Keratinocyte (primary cell): ENCODE data around the gene CC2D2A. TPM values are rescaled to one million over a fixed set of nuclear protein-coding genes. Genes with fewer than 3 reads are reported as not detected.

ENCODE experiments used
- DNase-seq: peaks from one replicate; pipeline ENCODE4 v3.0.0-alpha.2; 2011; ENCODE audit warnings: low read depth, missing footprints, low spot score
- FAIRE-seq: peaks from 2 replicates; lab custom pipeline; 2011; peaks lifted over from hg19 to GRCh38; lab: Jason Lieb, UNC
- H2AFZ ChIP-seq: 2 replicates; pipeline ENCODE4 v1.6.0; 2012; ENCODE audit warnings: low read length, control low read depth, inconsistent platforms; ENCODE audit not compliant: control insufficient read depth
- H3K27ac ChIP-seq: 2 replicates; pipeline ENCODE4 v1.5.1; 2011; ENCODE audit warnings: low read length; ENCODE audit not compliant: control insufficient read depth, insufficient read depth
- H3K27me3 ChIP-seq: 3 replicates; pipeline ENCODE4 v1.6.0; 2011; ENCODE audit warnings: low read length; ENCODE audit not compliant: control insufficient read depth, insufficient read depth; ENCODE audit errors: extremely low read depth
- H3K36me3 ChIP-seq, 2 experiments: 2 replicates in 1 of 2; 3 replicates in 1 of 2; pipeline ENCODE4 v1.5.1; 2011; ENCODE audit warnings: low read length in 2 of 2, mild to moderate bottlenecking in 1 of 2; ENCODE audit not compliant: control insufficient read depth in 2 of 2, insufficient read depth in 2 of 2; ENCODE audit errors: extremely low read depth in 1 of 2
- H3K4me1 ChIP-seq: 3 replicates; pipeline ENCODE4 v1.5.1; 2011; ENCODE audit warnings: low read length; ENCODE audit not compliant: control insufficient read depth, insufficient read depth; ENCODE audit errors: extremely low read depth
- H3K4me2 ChIP-seq: 3 replicates; pipeline ENCODE4 v1.6.0; 2011; ENCODE audit warnings: low read depth, low read length; ENCODE audit not compliant: control insufficient read depth, insufficient read depth; ENCODE audit errors: extremely low read depth
- H3K4me3 ChIP-seq, 3 experiments: fragments of 200-600 bp in 1 of 3; sonication (generic) in 1 of 3; 2 replicates in 2 of 3; 3 replicates in 1 of 3; pipeline ENCODE4 v1.5.1; 2011 to 2016; ENCODE audit warnings: low read length in 3 of 3, mild to moderate bottlenecking in 3 of 3, control low read depth in 2 of 3, inconsistent platforms in 1 of 3, low read depth in 1 of 3, mixed read lengths in 1 of 3, mixed run types in 1 of 3, moderate library complexity in 1 of 3; ENCODE audit not compliant: control insufficient read depth in 2 of 3, insufficient read depth in 2 of 3; ENCODE audit errors: extremely low read depth in 1 of 3
- H3K79me2 ChIP-seq: 2 replicates; pipeline ENCODE4 v1.6.0; 2012; ENCODE audit warnings: low read length; ENCODE audit not compliant: control insufficient read depth, insufficient read depth
- H3K9ac ChIP-seq: 3 replicates; pipeline ENCODE4 v1.6.0; 2011; ENCODE audit warnings: low read length; ENCODE audit not compliant: control insufficient read depth, insufficient read depth; ENCODE audit errors: extremely low read depth
- H3K9me1 ChIP-seq: 3 replicates; pipeline ENCODE4 v1.6.0; 2011; ENCODE audit warnings: low read length; ENCODE audit not compliant: control insufficient read depth, insufficient read depth; ENCODE audit errors: extremely low read depth
- H3K9me3 ChIP-seq: 2 replicates; pipeline ENCODE4 v1.5.1; 2012; ENCODE audit warnings: low read depth, low read length; ENCODE audit not compliant: control insufficient read depth
- H4K20me1 ChIP-seq: 3 replicates; pipeline ENCODE4 v1.6.0; 2011; ENCODE audit warnings: low read length; ENCODE audit not compliant: control insufficient read depth, insufficient read depth; ENCODE audit errors: extremely low read depth
- EZH2 ChIP-seq: IDR thresholded peaks from one replicate; pipeline ENCODE4 v1.6.1; 2012; ENCODE audit warnings: inconsistent platforms, mild to moderate bottlenecking, low read length, moderate library complexity
- dilution Hi-C: fragments of 300-500 bp; cut with MboI; formaldehyde crosslinking; loops from one replicate; pipeline ENCODE4 v1.7.0; 2020; ENCODE audit warnings: low sequenced_read_pairs; ENCODE audit not compliant: extremely low pct_ligation_motif_present
- polyA plus RNA-seq, 5 experiments: library from polyadenylated mRNA; depleted of rRNA in 3 of 5; stranded (reverse) in 3 of 5; stranded (forward) in 1 of 5; unstranded in 1 of 5; fragments of >200 nt; gene quantifications; 1 replicate in 1 of 5; 2 replicates in 3 of 5; 3 replicates in 1 of 5; pipeline versions ENCODE4 v1.2.1 to v1.2.3, GENCODE V29; 2011 to 2012; ENCODE audit warnings: missing spikeins in 2 of 5, low read depth in 1 of 5, low replicate concordance in 1 of 5
- TF ChIP-seq, protein P1 (sequence below), 3 experiments: IDR thresholded peaks in 1 of 3; conservative IDR thresholded peaks in 1 of 3; optimal IDR thresholded peaks in 1 of 3; 2 replicates in 2 of 3; 3 replicates in 1 of 3; pipeline versions ENCODE3 to v1.5.1; 2011; ENCODE audit warnings: low read length in 3 of 3, mild to moderate bottlenecking in 3 of 3, moderate library complexity in 2 of 3, control low read depth in 1 of 3, inconsistent platforms in 1 of 3; ENCODE audit not compliant: insufficient read depth in 2 of 3; ENCODE audit errors: extremely low read depth in 1 of 3

Gene CC2D2A
- polyA plus RNA-seq, 1 donor (not counting 4 experiments of a cell fraction or from before 2014, with no cell fraction given): 11.8 TPM

DNA sequence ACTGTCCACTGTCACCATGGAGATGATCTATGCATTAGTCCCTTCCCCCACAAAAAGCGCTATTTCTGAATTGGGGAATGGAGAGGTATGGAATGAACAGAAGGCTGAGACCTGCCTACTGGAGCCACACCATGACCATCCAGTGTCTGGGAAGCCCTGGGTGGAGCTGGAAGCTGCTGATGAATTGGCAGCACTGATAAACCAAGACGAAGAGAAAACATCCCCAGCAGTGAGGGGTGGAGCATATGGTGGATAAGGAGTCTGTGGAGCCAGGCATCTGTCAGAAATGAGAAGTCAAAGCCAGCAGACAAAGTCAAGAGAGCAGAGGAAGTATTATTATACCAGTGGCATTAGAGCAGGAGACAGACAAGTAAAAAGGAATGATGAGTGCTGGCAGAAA lies 13.2 kb downstream of the CC2D2A start:
- H4K20me1 ChIP-seq: no peaks in the 10 kb centered on the region
- dilution Hi-C loops: no loop called here
- H3K36me3 ChIP-seq: peaks cover 0 to 3% of the 10 kb centered on the region in 2 experiments
- FAIRE-seq: no peak
- H3K27me3 ChIP-seq: no peaks in the 10 kb centered on the region
- H3K9ac ChIP-seq: no peak overlapping the region
- H3K9me3 ChIP-seq: no peaks in the 10 kb centered on the region
- H2AFZ ChIP-seq: no peak overlapping the region
- TF ChIP-seq, protein P1, sequence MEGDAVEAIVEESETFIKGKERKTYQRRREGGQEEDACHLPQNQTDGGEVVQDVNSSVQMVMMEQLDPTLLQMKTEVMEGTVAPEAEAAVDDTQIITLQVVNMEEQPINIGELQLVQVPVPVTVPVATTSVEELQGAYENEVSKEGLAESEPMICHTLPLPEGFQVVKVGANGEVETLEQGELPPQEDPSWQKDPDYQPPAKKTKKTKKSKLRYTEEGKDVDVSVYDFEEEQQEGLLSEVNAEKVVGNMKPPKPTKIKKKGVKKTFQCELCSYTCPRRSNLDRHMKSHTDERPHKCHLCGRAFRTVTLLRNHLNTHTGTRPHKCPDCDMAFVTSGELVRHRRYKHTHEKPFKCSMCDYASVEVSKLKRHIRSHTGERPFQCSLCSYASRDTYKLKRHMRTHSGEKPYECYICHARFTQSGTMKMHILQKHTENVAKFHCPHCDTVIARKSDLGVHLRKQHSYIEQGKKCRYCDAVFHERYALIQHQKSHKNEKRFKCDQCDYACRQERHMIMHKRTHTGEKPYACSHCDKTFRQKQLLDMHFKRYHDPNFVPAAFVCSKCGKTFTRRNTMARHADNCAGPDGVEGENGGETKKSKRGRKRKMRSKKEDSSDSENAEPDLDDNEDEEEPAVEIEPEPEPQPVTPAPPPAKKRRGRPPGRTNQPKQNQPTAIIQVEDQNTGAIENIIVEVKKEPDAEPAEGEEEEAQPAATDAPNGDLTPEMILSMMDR (optimal IDR thresholded peaks at IDR 0.05 in 1 of 3, IDR thresholded peaks at IDR 0.05 in 1 of 3, conservative IDR thresholded peaks at IDR 0.05 in 1 of 3; ENCODE audit: extremely low read depth in 1 of 3, insufficient read depth in 2 of 3, low read length in 3 of 3): no peak
- no peak for TF ChIP-seq EZH2
- no peaks in the 10 kb centered on the region for H3K79me2 ChIP-seq
- peaks cover 4% of the 10 kb centered on the region for H3K4me1 ChIP-seq
- H3K4me2 ChIP-seq: no peak overlapping the region
- H3K27ac ChIP-seq: no peak overlapping the region
- H3K9me1 ChIP-seq: no peaks in the 10 kb centered on the region
- no peak for DNase-seq
- H3K4me3 ChIP-seq: no peak overlapping the region

DNA sequence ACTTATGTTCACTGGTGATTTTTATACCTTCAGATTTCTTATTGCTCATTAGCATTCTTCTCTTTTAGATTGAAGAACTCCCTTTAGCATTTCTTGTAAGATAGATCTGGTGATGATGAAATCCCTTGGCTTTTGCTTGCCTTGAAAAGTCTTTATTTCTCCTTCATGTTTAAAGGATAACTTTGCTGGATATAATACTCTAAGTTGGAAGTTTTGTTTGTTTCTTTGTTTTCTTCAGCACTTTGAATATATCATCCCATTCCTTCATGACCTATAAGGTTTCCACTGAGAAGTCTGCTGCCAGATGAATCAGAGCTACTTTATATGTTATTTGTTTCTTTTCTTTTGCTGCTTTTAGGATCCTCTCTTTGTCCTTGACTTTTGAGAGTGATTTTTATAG lies 18.5 kb downstream of the CC2D2A start:
- H2AFZ ChIP-seq: no peak overlapping the region
- H3K36me3 ChIP-seq: no peaks in the 10 kb centered on the region
- H3K9ac ChIP-seq: no peak overlapping the region
- H3K9me1 ChIP-seq: no peaks in the 10 kb centered on the region
- H3K79me2 ChIP-seq: no peaks in the 10 kb centered on the region
- no peak for DNase-seq
- no peak for FAIRE-seq
- dilution Hi-C loops: no loop called here
- H3K27me3 ChIP-seq: no peaks in the 10 kb centered on the region
- no peak overlapping the region for H3K4me3 ChIP-seq
- TF ChIP-seq, protein P1 (optimal IDR thresholded peaks at IDR 0.05 in 1 of 3, IDR thresholded peaks at IDR 0.05 in 1 of 3, conservative IDR thresholded peaks at IDR 0.05 in 1 of 3; ENCODE audit: extremely low read depth in 1 of 3, insufficient read depth in 2 of 3, low read length in 3 of 3): no peak
- TF ChIP-seq EZH2: no peak
- H3K4me2 ChIP-seq: no peak overlapping the region
- no peaks in the 10 kb centered on the region for H4K20me1 ChIP-seq
- H3K27ac ChIP-seq: no peak overlapping the region
- H3K9me3 ChIP-seq: no peaks in the 10 kb centered on the region
- no peaks in the 10 kb centered on the region for H3K4me1 ChIP-seq
